Glutamatergic neuron (in vitro differentiated cells): ENCODE measurements around the gene KIF26B. TPM values are rescaled to one million over a fixed set of nuclear protein-coding genes. Genes with fewer than 3 reads are reported as not detected.

ENCODE experiments used
- DNase-seq: peaks from one replicate; pipeline ENCODE4 v3.0.0; 2022
- H3K27ac Mint-ChIP-seq: one replicate; pipeline ENCODE4 v1.8.0; 2020; ENCODE audit warnings: mild to moderate bottlenecking, mixed read lengths, inconsistent platforms; ENCODE audit not compliant: unreplicated experiment
- H3K27me3 Mint-ChIP-seq: one replicate; pipeline ENCODE4 v1.8.0; 2020; ENCODE audit warnings: mild to moderate bottlenecking, moderate library complexity, mixed read lengths, inconsistent platforms; ENCODE audit not compliant: unreplicated experiment
- H3K36me3 Mint-ChIP-seq: one replicate; pipeline ENCODE4 v1.8.0; 2020; ENCODE audit warnings: mild to moderate bottlenecking, mixed read lengths, inconsistent platforms; ENCODE audit not compliant: unreplicated experiment
- H3K4me1 Mint-ChIP-seq: one replicate; pipeline ENCODE4 v1.8.0; 2020; ENCODE audit warnings: mild to moderate bottlenecking, low read depth, mixed read lengths, inconsistent platforms; ENCODE audit not compliant: unreplicated experiment
- H3K4me3 Mint-ChIP-seq: one replicate; pipeline ENCODE4 v1.8.0; 2020; ENCODE audit warnings: mild to moderate bottlenecking, mixed read lengths, inconsistent platforms; ENCODE audit not compliant: unreplicated experiment
- H3K9me3 Mint-ChIP-seq: one replicate; pipeline ENCODE4 v1.8.0; 2020; ENCODE audit warnings: mild to moderate bottlenecking, moderate library complexity, mixed read lengths, inconsistent platforms; ENCODE audit not compliant: unreplicated experiment
- CTCF ChIP-seq: fragments of 200-600 bp; sonication (generic); IDR thresholded peaks from one replicate; pipeline ENCODE4 v1.5.0; 2021; ENCODE audit not compliant: partially characterized antibody, unreplicated experiment
- total RNA-seq: library from RNA; stranded (reverse); fragmentation: NEBNext Ultra II Directional; extraction: Animal tissue kit (Norgen Biotek cat#: 25700); gene quantifications from one replicate; pipeline ENCODE4 v1.2.1, GENCODE V29; 2021; ENCODE audit not compliant: unreplicated experiment

KIF26B gene
- total RNA-seq, 1 donor from 2014 or later, result 2.4 TPM

- peaks cover 3% of the 10 kb centered on the region for H3K27me3 Mint-ChIP-seq
- no peak for DNase-seq
- no peak overlapping the region for H3K27ac Mint-ChIP-seq
- peaks cover 6% of the 10 kb centered on the region for H3K4me1 Mint-ChIP-seq
- no peak for TF ChIP-seq CTCF
- no peak overlapping the region for H3K4me3 Mint-ChIP-seq
- no peaks in the 10 kb centered on the region for H3K36me3 Mint-ChIP-seq
- peaks cover 2% of the 10 kb centered on the region for H3K9me3 Mint-ChIP-seq
Observed at GRCh38 chr1:245383396-245384330, 228.9 kb downstream of the KIF26B start.

GRCh38 chr1:245386297-245386971, 231.6 kb downstream of the KIF26B start:
- TF ChIP-seq CTCF, result no peak
- peaks cover 3% of the 10 kb centered on the region for H3K27me3 Mint-ChIP-seq
- H3K36me3 Mint-ChIP-seq, result no peaks in the 10 kb centered on the region
- H3K4me1 Mint-ChIP-seq, result peaks cover 6% of the 10 kb centered on the region
- H3K27ac Mint-ChIP-seq, result no peak overlapping the region
- H3K9me3 Mint-ChIP-seq, result peaks cover 1% of the 10 kb centered on the region
- no peak for DNase-seq
- H3K4me3 Mint-ChIP-seq, result no peak overlapping the region

GRCh38 chr1:245388687-245389086, 233.9 kb downstream of the KIF26B start:
- Mint-ChIP-seq H3K27ac (no peak overlapping the region), H3K36me3 (peaks cover 4% of the 10 kb centered on the region)
- TF ChIP-seq CTCF, result no peak

GRCh38 chr1:245389873-245390272, 235.1 kb downstream of the KIF26B start:
- DNase-seq, result no peak
- H3K4me1 Mint-ChIP-seq, result no peaks in the 10 kb centered on the region
- TF ChIP-seq CTCF, result no peak
- no peak overlapping the region for H3K27ac Mint-ChIP-seq
- H3K27me3 Mint-ChIP-seq, result peaks cover 2% of the 10 kb centered on the region
- H3K4me3 Mint-ChIP-seq, result no peak overlapping the region
- H3K36me3 Mint-ChIP-seq, result peaks cover 4% of the 10 kb centered on the region
- peaks cover 2% of the 10 kb centered on the region for H3K9me3 Mint-ChIP-seq

More at GRCh38 chr1:245388687-245389086, 233.9 kb downstream of the KIF26B start:
- H3K4me3 Mint-ChIP-seq, result no peak overlapping the region
- H3K4me1 Mint-ChIP-seq, result peaks cover 4% of the 10 kb centered on the region
- peaks cover 2% of the 10 kb centered on the region for H3K9me3 Mint-ChIP-seq
- H3K27me3 Mint-ChIP-seq, result peaks cover 2% of the 10 kb centered on the region
- no peak for DNase-seq

- Mint-ChIP-seq H3K27ac (no peak overlapping the region), H3K4me1 (no peaks in the 10 kb centered on the region), H3K36me3 (peaks cover 4% of the 10 kb centered on the region), H3K9me3 (peaks cover 2% of the 10 kb centered on the region), H3K4me3 (no peak overlapping the region), H3K27me3 (peaks cover 2% of the 10 kb centered on the region)
- DNase-seq, result no peak
- TF ChIP-seq CTCF, result no peak
Observed at GRCh38 chr1:245390975-245391374, 236.2 kb downstream of the KIF26B start.
